ENCODE data around the gene NCMAP. TPM values are rescaled to one million over a fixed set of nuclear protein-coding genes. Genes with fewer than 3 reads are reported as not detected.

The NCMAP gene
- total RNA-seq, 2 donors from 2014 or later = 9.9 to 12.7 TPM

DNA sequence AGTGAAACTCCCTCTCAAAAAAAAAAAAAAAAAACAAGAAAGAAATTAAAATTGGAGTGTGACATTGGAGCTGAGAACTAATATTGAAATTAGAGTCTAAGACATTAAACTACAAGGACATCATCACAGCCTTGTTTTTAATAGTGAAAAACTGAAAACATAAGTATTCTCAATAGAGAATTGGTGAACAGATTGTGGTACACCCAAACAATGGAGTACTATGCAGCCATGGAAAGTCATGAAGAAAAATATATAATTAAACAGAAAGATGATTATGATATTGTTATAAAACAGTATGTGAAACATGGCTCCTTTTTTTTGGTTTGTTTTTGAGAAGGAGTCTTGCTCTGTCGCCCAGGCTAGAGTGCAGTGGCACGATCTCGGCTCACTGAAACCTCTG is 43.4 kb downstream of the NCMAP start:
- ATAC-seq (no peak), DNase-seq (no peak)
- no peaks in the 10 kb centered on the region for H3K4me1 ChIP-seq
- 91 to 97% methylated on average over 3 of the region's 3 CpGs for WGBS, 2 donors
- intact Hi-C loops (cut with DNase I) = no loop called here
- H3K36me3 ChIP-seq (replicated peaks in 1 of 2; ENCODE audit: insufficient read depth in 1 of 2, low read depth in 2 of 2) = peaks cover 0 to 2% of the 10 kb centered on the region in 2 donors
- H3K4me3 ChIP-seq = no peak overlapping the region
- TF ChIP-seq, protein P1, sequence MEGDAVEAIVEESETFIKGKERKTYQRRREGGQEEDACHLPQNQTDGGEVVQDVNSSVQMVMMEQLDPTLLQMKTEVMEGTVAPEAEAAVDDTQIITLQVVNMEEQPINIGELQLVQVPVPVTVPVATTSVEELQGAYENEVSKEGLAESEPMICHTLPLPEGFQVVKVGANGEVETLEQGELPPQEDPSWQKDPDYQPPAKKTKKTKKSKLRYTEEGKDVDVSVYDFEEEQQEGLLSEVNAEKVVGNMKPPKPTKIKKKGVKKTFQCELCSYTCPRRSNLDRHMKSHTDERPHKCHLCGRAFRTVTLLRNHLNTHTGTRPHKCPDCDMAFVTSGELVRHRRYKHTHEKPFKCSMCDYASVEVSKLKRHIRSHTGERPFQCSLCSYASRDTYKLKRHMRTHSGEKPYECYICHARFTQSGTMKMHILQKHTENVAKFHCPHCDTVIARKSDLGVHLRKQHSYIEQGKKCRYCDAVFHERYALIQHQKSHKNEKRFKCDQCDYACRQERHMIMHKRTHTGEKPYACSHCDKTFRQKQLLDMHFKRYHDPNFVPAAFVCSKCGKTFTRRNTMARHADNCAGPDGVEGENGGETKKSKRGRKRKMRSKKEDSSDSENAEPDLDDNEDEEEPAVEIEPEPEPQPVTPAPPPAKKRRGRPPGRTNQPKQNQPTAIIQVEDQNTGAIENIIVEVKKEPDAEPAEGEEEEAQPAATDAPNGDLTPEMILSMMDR (IDR thresholded peaks at IDR 0.05) = no peak
- TF ChIP-seq POLR2A (IDR thresholded peaks at IDR 0.05) = no peak
- H3K27ac ChIP-seq = no peak overlapping the region
- H3K27me3 ChIP-seq = no peaks in the 10 kb centered on the region
- no peaks in the 10 kb centered on the region for H3K9me3 ChIP-seq

DNA sequence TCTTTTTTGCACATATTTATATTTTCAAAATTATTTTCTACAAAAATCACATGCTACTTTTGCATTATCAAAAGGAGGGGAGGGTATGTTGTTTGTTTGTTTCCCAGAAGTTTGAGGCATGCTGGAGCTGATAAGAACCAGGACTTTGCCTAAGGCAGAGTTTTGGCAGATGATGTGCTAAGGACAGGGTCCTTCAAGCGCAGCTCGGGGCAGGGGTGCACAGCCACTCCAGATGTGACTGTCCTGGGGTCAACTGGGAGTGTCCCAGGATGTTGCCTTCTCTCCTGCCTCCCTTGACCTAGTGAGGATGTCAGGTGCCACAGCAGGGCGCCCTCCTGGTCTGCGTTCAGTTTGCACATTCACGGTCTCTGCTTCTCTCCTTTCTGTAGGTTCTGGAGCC is 44.7 kb downstream of the NCMAP start:
- no peaks in the 10 kb centered on the region for H3K9me3 ChIP-seq
- no peaks in the 10 kb centered on the region for H3K27me3 ChIP-seq
- no peaks in the 10 kb centered on the region for H3K4me1 ChIP-seq
- 85 to 88% methylated on average over 3 to 5 of the region's 5 CpGs for WGBS, 2 donors
- no peak overlapping the region for H3K27ac ChIP-seq
- no peak overlapping the region for H3K4me3 ChIP-seq
- intact Hi-C loops (cut with DNase I) = no loop called here
- no peak for TF ChIP-seq POLR2A (IDR thresholded peaks at IDR 0.05)
- TF ChIP-seq, protein P1 (IDR thresholded peaks at IDR 0.05) = no peak
- DNase-seq = no peak
- H3K36me3 ChIP-seq (replicated peaks in 1 of 2; ENCODE audit: insufficient read depth in 1 of 2, low read depth in 2 of 2) = peaks cover 0 to 2% of the 10 kb centered on the region in 2 donors
- ATAC-seq = no peak

DNA sequence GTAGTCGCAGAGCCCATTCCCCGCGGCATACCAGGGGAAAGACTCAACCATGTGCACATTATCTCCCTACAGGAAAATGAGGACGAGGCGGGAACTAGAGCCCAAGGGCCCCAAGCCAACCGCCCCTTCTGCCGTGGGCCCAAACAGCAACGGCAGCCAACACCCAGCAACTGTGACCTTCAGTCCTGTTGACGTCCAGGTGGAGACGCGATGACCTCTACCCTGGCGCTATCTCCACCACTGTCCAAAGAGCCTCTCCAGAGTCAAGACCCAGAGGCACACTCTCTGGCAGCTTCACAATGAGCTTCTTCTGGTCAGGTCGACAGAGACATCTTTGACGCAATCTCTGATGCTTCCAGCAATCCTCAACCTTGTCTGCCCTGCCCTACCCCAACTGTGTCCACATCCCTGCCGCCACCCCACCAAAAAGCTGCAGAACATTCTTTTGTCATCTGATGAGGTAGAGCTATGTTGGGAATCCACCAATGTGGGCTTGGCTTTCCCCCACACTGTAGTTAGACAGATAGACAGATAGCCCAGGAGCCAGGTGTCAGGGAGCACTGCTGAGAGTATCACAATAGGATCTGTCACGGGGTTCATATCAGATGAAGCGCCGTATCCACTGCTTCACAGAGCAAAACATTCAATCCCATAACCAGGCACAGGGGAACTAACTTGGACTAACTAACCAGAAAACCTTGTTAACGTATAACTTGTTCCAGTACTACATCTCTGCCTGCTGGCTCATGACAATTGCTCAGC is 49.8 kb downstream of the NCMAP start:
- intact Hi-C loops (cut with DNase I) = no loop called here
- Histone ChIP-seq H3K36me3 (replicated peaks in 1 of 2; ENCODE audit: insufficient read depth in 1 of 2, low read depth in 2 of 2) (peaks cover 0 to 2% of the 10 kb centered on the region in 2 donors), H3K27me3 (no peaks in the 10 kb centered on the region), H3K4me3 (no peak overlapping the region), H3K9me3 (no peaks in the 10 kb centered on the region), H3K4me1 (peaks cover 16% of the 10 kb centered on the region), H3K27ac (no peak overlapping the region)
- WGBS, 2 donors = 78 to 79% methylated on average over 13 to 19 of the region's 19 CpGs
- ATAC-seq (no peak), DNase-seq (no peak)
- TF ChIP-seq, protein P1 (IDR thresholded peaks at IDR 0.05) = no peak
- TF ChIP-seq POLR2A (IDR thresholded peaks at IDR 0.05) = no peak

DNA sequence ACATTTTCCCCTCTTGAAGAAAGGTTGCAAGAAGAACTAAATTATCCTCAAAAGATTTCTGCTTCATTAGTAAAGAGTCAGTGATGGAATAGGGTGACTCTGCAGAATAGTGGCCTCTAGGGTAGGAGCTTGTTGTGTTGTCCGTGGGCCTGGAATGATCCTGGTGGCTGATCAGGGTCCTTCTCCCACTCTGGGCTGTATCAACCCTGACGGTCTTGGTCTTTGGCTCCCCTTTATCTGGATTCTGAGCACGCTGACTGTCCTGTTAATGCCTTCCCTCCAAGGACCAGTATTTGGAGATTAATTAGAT is 50.4 kb downstream of the NCMAP start:
- intact Hi-C loops (cut with DNase I) = no loop called here
- H3K4me1 ChIP-seq = peaks cover 17% of the 10 kb centered on the region
- no peak for DNase-seq
- WGBS, 2 donors = 74 to 77% methylated on average over 3 of the region's 3 CpGs
- no peak for TF ChIP-seq POLR2A (IDR thresholded peaks at IDR 0.05)
- TF ChIP-seq, protein P1 (IDR thresholded peaks at IDR 0.05) = no peak
- no peak overlapping the region for H3K27ac ChIP-seq
- no peak overlapping the region for H3K4me3 ChIP-seq
- no peaks in the 10 kb centered on the region for H3K9me3 ChIP-seq
- H3K36me3 ChIP-seq (replicated peaks in 1 of 2; ENCODE audit: insufficient read depth in 1 of 2, low read depth in 2 of 2) = no peaks in the 10 kb centered on the region
- no peak for ATAC-seq
- H3K27me3 ChIP-seq = no peaks in the 10 kb centered on the region

DNA sequence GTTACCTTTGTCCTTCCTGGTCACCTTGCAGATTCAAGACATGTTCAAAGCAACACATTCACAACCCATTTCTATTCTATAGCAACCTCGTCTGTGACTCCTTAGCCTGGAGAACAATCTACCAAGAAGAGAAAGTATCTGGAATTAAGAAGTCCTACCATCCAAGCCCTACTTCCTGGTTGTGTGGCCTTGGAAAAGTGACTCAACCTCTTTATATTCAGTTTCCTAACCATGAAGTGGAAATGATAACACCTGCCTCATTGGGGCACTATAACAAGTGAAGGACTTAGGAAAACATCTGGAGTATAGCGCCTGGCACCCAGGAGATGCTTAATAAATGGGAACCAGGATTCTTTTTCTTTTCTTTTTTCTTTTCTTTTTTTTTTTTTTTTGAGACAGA is 50.7 kb downstream of the NCMAP start:
- intact Hi-C loops (cut with DNase I) = no loop called here
- no peak overlapping the region for H3K27ac ChIP-seq
- H3K36me3 ChIP-seq (replicated peaks in 1 of 2; ENCODE audit: insufficient read depth in 1 of 2, low read depth in 2 of 2) = no peaks in the 10 kb centered on the region
- no peaks in the 10 kb centered on the region for H3K27me3 ChIP-seq
- ATAC-seq = no peak
- WGBS, 2 donors = 91 to 92% methylated on average over 2 of the region's 2 CpGs
- TF ChIP-seq, protein P1 (IDR thresholded peaks at IDR 0.05) = no peak
- TF ChIP-seq POLR2A (IDR thresholded peaks at IDR 0.05) = no peak
- DNase-seq = no peak
- no peak overlapping the region for H3K4me3 ChIP-seq
- peaks cover 17% of the 10 kb centered on the region for H3K4me1 ChIP-seq
- no peaks in the 10 kb centered on the region for H3K9me3 ChIP-seq
